Gastrocnemius medialis (tissue), 4 donors: ENCODE measurements around the gene SUPT3H.

ENCODE experiments used
- POLR2A ChIP-seq, 2 donors: fragments of 450-650 bp; IDR thresholded peaks; one replicate each; pipeline ENCODE4 v1.6.1; 2017; ENCODE audit warnings: antibody characterized with exemption in 2 of 2, mild to moderate bottlenecking in 2 of 2, moderate library complexity in 2 of 2
- TF ChIP-seq, protein P1 (sequence below), 5 experiments: fragments of 450-650 bp in 3 of 5; fragments of 200-600 bp in 2 of 5; sonication (generic) in 2 of 5; IDR thresholded peaks in 4 of 5; conservative IDR thresholded peaks in 1 of 5; 1 replicate in 4 of 5; 2 replicates in 1 of 5; pipeline ENCODE4 v1.5.1; 2016 to 2019; ENCODE audit warnings: antibody characterized with exemption in 5 of 5, mild to moderate bottlenecking in 3 of 5, moderate library complexity in 3 of 5

DNA sequence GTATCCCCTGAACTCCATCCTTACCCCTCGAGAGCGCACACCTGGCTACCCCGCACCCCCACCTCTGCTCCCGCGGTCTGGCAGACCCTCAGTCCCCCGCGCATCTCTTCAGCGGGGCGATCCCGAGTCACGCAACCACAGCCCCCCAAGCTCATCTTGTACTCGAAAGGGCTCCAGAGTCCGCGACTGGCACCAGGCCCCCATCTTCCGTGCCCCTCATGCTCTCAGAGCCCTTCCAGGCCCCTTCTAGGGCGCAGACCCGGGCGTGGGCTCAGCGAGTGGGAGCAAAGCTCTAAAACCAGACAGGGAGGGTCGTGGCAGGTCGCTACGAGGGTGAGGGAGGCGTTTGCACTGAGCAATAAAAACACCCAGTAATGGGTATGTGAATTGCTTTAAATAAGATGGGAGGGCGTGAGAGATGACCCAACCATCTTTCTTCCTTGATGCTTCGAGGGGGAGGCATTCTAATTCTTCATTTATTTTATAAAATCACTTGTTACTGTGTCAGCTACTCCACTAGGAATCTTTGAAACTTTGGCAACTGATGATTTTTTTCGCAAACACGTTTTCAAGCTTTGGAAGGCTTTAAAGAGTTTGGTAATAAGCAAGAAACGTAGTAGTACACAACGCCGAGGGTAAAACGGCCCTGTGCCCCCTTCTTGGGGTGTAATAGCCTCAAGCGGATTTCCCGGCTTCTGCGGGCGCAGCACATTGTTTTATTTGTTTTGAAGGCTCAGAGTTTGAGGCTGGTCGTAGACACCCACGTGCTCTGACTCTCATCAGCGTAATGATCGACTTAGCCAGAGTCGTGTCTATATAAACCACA lies 42.6 kb upstream of the SUPT3H start:
- TF ChIP-seq, protein P1, sequence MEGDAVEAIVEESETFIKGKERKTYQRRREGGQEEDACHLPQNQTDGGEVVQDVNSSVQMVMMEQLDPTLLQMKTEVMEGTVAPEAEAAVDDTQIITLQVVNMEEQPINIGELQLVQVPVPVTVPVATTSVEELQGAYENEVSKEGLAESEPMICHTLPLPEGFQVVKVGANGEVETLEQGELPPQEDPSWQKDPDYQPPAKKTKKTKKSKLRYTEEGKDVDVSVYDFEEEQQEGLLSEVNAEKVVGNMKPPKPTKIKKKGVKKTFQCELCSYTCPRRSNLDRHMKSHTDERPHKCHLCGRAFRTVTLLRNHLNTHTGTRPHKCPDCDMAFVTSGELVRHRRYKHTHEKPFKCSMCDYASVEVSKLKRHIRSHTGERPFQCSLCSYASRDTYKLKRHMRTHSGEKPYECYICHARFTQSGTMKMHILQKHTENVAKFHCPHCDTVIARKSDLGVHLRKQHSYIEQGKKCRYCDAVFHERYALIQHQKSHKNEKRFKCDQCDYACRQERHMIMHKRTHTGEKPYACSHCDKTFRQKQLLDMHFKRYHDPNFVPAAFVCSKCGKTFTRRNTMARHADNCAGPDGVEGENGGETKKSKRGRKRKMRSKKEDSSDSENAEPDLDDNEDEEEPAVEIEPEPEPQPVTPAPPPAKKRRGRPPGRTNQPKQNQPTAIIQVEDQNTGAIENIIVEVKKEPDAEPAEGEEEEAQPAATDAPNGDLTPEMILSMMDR (IDR thresholded peaks at IDR 0.05 in 4 of 5, conservative IDR thresholded peaks at IDR 0.05 in 1 of 5) = no peak
- no peak for TF ChIP-seq POLR2A (IDR thresholded peaks at IDR 0.05)
